Endometrial microvascular endothelial cells (primary cell): Measurements from ENCODE around the gene SUSD3. TPM values are rescaled to one million over a fixed set of nuclear protein-coding genes. Genes with fewer than 3 reads are reported as not detected.

ENCODE experiments used
- in situ Hi-C: cut with HindIII; loops from 2 replicates; pipeline ENCODE4 v1.10.0; 2017; ENCODE audit warnings: low sequenced_read_pairs, low pct_unique_long_range_greater_than_20kb; ENCODE audit errors: inconsistent ontology term
- total RNA-seq: library from RNA; depleted of rRNA; stranded (reverse); fragments of >200 nt; gene quantifications from one replicate; pipeline ENCODE4 v1.2.3, GENCODE V29; 2015; ENCODE audit errors: inconsistent ontology term

The SUSD3 gene
- total RNA-seq, 1 donor from 2014 or later = not detected

DNA sequence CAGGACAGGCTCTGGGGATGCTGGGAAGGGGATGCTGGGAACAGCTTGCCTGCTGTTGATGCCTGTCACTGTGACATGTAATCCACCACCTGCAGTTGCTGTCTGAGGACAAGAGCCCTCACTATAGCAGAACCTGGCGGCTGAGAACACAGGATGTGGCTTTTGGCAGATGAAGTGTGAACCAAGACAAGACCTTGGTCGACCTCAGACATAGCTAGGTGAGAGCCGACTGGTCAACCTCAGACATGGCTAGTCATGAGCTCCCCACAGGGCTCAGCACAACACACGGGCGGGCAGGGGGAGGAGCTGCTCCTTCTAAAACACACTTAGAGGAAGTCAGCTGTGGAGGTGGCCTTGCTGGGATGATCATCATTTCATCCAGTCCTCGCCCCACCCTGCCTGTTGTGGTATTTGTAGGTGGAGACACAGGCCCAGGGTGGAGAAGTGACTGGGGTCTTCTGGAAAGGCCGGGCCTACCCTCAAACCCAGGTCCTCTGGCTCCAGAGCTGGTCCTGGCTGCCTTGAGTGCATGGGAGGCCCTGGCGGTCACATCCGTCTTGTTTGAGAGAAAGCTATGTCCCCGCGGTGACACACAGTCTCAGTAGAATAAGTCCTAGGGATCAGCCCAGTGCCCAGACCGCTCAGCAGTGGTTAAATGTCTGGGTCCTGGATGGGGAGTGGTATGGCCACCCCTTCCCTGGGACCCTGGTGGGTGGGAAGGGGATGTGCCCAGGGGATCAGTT is 6.1 kb downstream of the SUSD3 start:
- in situ Hi-C loops = no loop called here

DNA sequence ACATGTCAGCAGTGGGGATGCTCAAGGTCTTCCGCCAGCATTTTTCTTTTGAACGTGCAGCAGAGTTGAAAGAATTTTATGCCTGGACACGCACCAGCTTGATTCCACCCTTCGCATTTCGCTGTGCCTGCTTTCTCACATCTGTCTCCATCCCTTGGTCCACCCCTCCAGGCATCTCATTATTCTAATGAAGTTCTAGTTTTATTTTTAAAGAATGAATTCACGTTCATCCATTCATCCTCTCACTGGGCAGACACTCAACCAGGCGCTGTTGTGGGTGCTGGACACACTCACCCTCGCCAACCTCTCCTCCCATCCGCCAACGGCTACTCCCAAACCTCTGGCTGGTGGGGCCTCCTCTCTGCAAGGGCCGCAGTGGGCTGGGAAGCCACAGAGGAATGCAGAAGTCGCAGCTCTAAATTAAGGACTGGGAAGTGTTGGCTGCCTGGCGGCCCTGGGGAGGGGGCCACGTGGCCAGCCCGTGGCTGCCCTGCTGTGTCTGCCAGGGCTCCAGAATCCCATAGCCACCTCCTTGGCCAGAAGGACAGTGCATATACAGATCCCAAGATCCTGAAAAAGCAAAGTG is 6.7 kb downstream of the SUSD3 start:
- in situ Hi-C loops = no loop called here

- in situ Hi-C loops = no loop called here
These were observed 8.6 kb downstream of the SUSD3 start for GRCh38 chr9:93066978-93067603.

- in situ Hi-C loops = no loop called here
These were observed 10.5 kb downstream of the SUSD3 start for GRCh38 chr9:93068956-93069355.

GRCh38 chr9:93071464-93071863 is 13.0 kb downstream of the SUSD3 start:
- in situ Hi-C loops = no loop called here

DNA sequence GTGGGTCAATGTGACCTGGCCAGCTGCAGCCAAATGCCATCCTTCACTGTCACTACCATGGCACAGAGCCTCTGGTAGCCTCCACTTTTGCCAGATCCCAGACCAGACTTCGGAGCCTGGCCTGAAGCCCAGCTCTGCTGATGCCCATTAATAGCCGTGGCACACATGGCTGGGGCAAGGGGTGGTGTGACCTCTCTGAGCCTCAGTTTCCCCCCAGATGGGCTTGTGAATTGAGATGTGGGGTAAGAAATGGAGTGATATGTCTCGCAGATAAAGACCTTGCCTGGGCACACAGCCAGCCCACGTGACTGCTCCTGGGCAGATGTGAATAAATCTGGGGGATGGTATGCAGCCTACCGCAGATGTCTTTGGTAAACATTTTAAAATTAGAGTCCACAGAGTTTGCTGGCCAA is 13.9 kb downstream of the SUSD3 start:
- in situ Hi-C loops = no loop called here

DNA sequence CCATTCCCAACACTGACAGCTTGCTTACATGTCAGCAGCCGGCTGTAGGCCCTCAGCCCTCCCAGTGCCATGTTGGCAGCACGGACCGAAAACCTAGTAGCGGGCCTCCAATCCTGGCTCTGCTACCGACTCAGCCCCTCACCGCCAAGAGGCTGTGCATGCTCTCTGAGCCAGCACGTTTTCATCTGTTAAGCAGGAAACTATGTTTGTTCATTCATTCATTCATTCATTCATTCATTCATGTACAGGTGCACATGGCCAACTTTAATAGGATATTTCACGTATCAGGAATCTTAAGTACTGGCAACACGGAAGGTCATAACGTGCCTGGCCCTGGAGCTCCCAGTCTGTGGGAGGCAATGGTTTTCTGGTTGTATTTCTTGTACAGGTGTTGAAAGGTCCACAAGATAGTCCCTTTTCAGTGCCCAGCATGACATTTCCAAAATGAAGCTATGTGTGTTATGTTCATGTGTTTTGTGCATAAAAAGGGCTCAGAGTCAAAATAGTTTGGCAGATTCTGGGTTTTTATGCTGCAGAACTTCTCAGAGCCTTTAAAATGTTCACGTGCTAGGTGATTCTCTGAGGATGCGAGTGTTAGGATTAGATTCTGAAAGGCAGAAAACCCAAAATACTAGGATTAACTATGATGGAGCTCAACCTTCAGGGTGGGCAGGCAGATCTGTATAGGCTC is 17.7 kb downstream of the SUSD3 start:
- in situ Hi-C loops = no loop called here

GRCh38 chr9:93076792-93077128 is 18.3 kb downstream of the SUSD3 start:
- in situ Hi-C loops = no loop called here

DNA sequence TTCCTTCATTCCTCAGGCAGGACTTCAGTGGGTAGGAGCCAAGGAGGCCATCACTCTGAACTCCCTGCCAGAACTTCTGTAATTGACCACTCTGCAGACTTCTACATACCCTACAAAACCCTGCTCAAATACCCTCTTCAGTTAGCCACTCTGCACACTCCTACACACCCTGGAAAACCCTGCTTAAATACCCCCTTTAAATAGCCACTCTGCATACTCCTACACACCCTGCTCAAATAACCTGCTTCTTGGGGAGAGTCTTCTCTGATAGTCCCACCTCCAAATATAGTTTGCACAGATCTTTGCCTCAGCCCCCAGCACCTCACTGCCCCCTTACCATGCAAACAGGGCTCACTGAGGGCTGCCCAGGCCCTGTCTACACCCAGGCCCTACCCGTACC is 18.9 kb downstream of the SUSD3 start:
- in situ Hi-C loops = no loop called here

DNA sequence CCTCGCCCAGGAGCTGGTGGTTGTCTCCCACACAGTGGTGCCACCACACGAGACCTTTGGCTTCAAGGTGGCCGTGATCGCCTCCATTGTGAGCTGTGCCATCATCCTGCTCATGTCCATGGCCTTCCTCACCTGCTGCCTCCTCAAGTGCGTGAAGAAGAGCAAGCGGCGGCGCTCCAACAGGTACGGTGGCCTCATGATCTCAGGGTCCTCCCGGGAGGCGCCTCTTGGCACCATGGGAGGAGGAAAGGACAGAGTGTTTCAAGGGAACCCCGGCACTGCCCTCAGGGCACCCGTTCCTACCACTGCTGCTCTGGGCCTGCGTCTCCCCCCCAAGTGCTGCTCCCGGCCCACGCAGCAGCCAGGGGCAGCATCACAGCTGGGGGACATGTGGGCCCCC is 19.3 kb downstream of the SUSD3 start:
- in situ Hi-C loops = no loop called here

DNA sequence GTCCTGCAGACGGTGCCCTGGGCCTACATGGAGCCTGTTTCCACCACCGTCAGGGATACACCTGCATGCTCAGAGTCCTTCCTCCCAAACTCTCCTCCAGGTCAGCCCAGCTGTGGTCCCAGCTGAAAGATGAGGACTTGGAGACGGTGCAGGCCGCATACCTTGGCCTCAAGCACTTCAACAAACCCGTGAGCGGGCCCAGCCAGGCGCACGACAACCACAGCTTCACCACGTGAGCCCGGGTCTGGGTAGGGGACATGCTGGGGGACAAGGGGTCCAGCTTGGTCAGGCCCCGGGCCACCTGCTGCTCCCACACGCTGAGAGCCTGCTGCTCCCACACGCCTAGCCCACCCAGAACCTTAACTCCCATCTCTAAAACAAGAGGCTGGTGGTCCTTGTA is 20.9 kb downstream of the SUSD3 start:
- in situ Hi-C loops = no loop called here

- in situ Hi-C loops = no loop called here
These were observed 21.9 kb downstream of the SUSD3 start for GRCh38 chr9:93080406-93080805.

GRCh38 chr9:93081081-93081529 is 22.6 kb downstream of the SUSD3 start:
- in situ Hi-C loops = no loop called here

DNA sequence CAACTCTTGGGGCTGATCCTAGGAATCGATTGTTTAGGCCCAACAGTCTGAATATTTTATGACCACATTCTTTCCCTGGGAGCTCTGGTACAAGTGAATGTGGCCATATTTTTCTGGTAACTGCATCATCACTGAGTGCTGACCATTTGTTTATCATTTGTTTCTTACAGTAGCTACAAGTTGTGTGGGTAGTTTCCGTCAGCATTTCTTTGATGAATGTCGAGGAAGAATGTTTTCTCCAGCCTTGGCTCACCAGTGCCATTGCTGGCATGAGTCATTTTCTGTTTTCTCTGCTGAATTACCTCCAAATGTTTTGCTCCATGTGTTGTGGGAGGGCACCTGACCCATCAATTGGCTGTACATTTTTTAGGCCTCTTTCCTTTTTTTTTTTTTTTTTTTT is 23.4 kb downstream of the SUSD3 start:
- in situ Hi-C loops = no loop called here

DNA sequence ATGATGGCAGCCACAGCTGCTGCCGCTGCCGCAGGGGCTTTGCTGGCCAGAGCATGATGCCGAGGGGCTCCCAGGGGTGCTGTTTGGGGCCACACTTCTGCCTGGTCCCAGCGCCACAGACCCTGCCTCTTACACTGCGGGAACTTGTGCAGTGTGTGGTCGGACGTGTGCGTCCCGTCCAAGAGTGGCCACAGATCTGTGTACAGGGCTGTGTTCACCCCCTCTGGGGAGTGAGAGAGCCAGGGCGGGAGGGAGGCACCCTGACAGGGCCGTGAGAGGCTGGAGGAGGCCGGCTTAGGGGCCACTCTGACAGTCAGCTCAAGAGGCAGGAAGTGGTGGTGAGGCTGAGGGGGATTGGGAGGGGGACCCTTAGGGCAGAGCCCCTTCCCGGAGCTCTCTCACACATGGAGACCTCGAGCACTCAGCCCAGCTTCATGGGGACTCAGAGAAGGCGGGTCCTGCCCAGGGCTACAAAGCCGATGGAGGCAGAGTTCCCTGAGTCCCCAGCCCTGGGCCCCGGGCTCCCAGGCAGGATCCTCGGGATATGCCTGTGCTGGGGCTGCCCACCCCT is 24.4 kb downstream of the SUSD3 start:
- in situ Hi-C loops = no loop called here

DNA sequence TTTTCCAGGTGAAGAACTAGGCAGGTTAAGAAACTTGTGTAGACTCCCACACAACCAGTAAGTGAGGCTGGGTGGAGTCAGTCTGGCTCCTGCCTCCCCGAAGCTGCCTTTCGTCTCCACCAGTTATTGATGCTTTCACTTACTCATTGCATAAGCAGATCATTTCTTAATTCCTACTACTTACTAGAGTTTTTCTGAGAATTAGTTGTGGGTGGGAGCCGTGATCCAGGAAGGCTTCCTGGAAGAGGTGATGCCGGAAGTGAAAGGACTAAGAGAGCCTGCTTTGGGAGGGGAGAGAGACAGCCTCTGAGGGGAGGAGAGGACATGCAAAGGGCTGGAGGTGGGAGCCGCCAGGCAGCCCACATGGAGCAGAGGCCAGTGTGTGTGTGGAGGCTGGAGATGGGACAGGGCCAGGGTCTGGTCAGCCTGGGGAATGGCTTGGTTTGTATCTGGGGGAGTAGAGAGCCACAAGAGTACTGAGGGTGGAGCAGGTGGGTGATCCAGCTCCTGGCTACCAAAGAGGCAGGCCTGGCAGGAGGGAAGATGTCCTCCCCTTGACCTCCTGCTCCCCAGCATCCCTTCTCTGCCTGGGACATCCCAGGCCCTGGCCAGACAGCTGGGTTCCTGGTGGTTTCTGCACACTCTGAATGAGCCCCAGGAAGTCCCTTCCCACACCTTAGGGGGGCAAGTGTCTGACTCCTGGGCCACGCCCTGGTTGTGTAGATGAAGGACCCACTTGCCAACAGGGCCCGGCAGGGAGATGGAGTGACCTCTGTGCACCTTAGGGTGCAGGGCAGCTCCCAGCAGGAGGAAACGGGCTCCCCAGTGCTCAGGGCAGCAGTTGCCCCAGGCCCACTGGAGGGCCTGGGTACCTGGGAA is 25.3 kb downstream of the SUSD3 start:
- in situ Hi-C loops = no loop called here

GRCh38 chr9:93084471-93084881 is 26.0 kb downstream of the SUSD3 start:
- in situ Hi-C loops = no loop called here

DNA sequence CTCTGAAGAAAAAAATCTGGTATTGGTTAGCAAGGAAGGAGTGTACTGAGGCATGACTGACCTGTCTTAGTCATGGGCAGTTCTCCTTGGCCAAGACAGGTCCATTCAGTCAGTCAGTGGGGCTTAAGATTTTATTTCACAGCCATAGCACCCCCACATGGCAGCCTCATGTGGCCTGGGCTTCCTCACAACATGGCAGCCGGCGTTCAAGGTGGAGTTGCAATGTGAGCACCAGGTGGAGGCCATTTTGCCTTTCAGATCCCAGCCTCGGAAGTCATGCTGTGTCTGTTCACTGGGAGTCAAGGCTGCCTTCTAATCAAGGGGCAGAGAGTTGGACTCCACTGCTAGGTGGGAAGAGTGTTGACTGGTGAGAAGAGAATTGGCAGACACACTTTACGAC is 27.2 kb downstream of the SUSD3 start:
- in situ Hi-C loops = no loop called here
